ENCODE data around the gene NTSR1. TPM values are rescaled to one million over a fixed set of nuclear protein-coding genes. Genes with fewer than 3 reads are reported as not detected.

The NTSR1 gene
- total RNA-seq, 1 donor: under 0.01 TPM

- no peak for TF ChIP-seq CTCF (IDR thresholded peaks at IDR 0.05; ENCODE audit: insufficient read depth, low read depth, low read length)
- H3K4me3 ChIP-seq (ENCODE audit: low read depth, low read length): no peak overlapping the region
- DNase-seq (ENCODE audit: low read depth): no peak
Measured at GRCh38 chr20:62674370-62674769, 34.3 kb upstream of the NTSR1 start.

- H3K4me3 ChIP-seq (ENCODE audit: low read depth, low read length): no peak overlapping the region
- DNase-seq (ENCODE audit: low read depth): no peak
- TF ChIP-seq CTCF (IDR thresholded peaks at IDR 0.05; ENCODE audit: insufficient read depth, low read depth, low read length): no peak
Measured at GRCh38 chr20:62675156-62675876, 33.3 kb upstream of the NTSR1 start.

GRCh38 chr20:62675877-62676260 is 32.8 kb upstream of the NTSR1 start:
- no peak for DNase-seq (ENCODE audit: low read depth)
- no peak overlapping the region for H3K4me3 ChIP-seq (ENCODE audit: low read depth, low read length)
- TF ChIP-seq CTCF (IDR thresholded peaks at IDR 0.05; ENCODE audit: insufficient read depth, low read depth, low read length): no peak

GRCh38 chr20:62676976-62677375 is 31.7 kb upstream of the NTSR1 start:
- H3K4me3 ChIP-seq (ENCODE audit: low read depth, low read length): no peak overlapping the region
- no peak for DNase-seq (ENCODE audit: low read depth)
- TF ChIP-seq CTCF (IDR thresholded peaks at IDR 0.05; ENCODE audit: insufficient read depth, low read depth, low read length): no peak

GRCh38 chr20:62677678-62678077 is 31.0 kb upstream of the NTSR1 start:
- DNase-seq (ENCODE audit: low read depth): no peak
- H3K4me3 ChIP-seq (ENCODE audit: low read depth, low read length): no peak overlapping the region
- no peak for TF ChIP-seq CTCF (IDR thresholded peaks at IDR 0.05; ENCODE audit: insufficient read depth, low read depth, low read length)

- TF ChIP-seq CTCF (IDR thresholded peaks at IDR 0.05; ENCODE audit: insufficient read depth, low read depth, low read length): no peak
- H3K4me3 ChIP-seq (ENCODE audit: low read depth, low read length): no peak overlapping the region
- DNase-seq (ENCODE audit: low read depth): no peak
Measured at GRCh38 chr20:62678553-62678952, 30.1 kb upstream of the NTSR1 start.
